Activated T-cell treated with anti-CD3 and anti-CD28 coated beads, Interleukin-2, amount 50 U/mL, for 72 hours (primary cell): ENCODE results near the gene PUM2. TPM values are rescaled to one million over a fixed set of nuclear protein-coding genes. Genes with fewer than 3 reads are reported as not detected.
"Not testable (repeated sequence)": the region's sequence is repeated elsewhere in the genome, so short reads cannot be mapped to it uniquely, and the experiment has no call there.

Experiments used
- ATAC-seq, 2 donors: fragments of 150-1000 bp; cut with Tn5 transposase; replicated peaks in 1 of 2; 2 replicates each; pipeline ENCODE4 v1.10.0; 2021; ENCODE audit warnings: moderate library complexity in 2 of 2, mild to moderate bottlenecking in 1 of 2
- DNase-seq, 2 donors: peaks; one replicate each; pipeline ENCODE4 v3.0.0; 2021 to 2022; ENCODE audit warnings: mixed read lengths in 1 of 2
- H3K27ac Mint-ChIP-seq: one replicate; pipeline ENCODE4 v1.8.0; 2022; ENCODE audit warnings: mild to moderate bottlenecking, moderate library complexity, mixed read lengths
- H3K27me3 Mint-ChIP-seq: one replicate; pipeline ENCODE4 v1.8.0; 2022; ENCODE audit warnings: low read depth, mixed read lengths
- H3K36me3 Mint-ChIP-seq, 2 donors: one replicate each; pipeline ENCODE4 v1.8.0; 2022; ENCODE audit warnings: mixed read lengths in 2 of 2, mild to moderate bottlenecking in 1 of 2; ENCODE audit not compliant: insufficient read depth in 2 of 2
- H3K4me1 Mint-ChIP-seq: one replicate; pipeline ENCODE4 v1.8.0; 2022; ENCODE audit warnings: low read depth, mixed read lengths
- H3K4me3 Mint-ChIP-seq, 2 donors: one replicate each; pipeline ENCODE4 v1.8.0; 2022; ENCODE audit warnings: mild to moderate bottlenecking in 2 of 2, mixed read lengths in 2 of 2, moderate library complexity in 2 of 2
- H3K9me3 Mint-ChIP-seq, 2 donors: one replicate each; pipeline ENCODE4 v1.8.0; 2022; ENCODE audit warnings: mixed read lengths in 2 of 2
- total RNA-seq, 2 donors: library from RNA; stranded (reverse); gene quantifications; one replicate each; pipeline ENCODE4 v1.2.3, GENCODE V29; 2022

Gene PUM2
- total RNA-seq, 2 donors from 2014 or later, result 109 to 113 TPM

GRCh38 chr2:20381457-20381856, 30.8 kb upstream of the PUM2 start:
- no peaks in the 10 kb centered on the region for H3K4me1 Mint-ChIP-seq
- peaks cover 21% of the 10 kb centered on the region for H3K27me3 Mint-ChIP-seq
- H3K27ac Mint-ChIP-seq, result no peak overlapping the region
- no peaks in the 10 kb centered on the region for H3K36me3 Mint-ChIP-seq
- ATAC-seq, result no peak
- no peak overlapping the region for H3K4me3 Mint-ChIP-seq
- no peak for DNase-seq
- H3K9me3 Mint-ChIP-seq, result no peaks in the 10 kb centered on the region

- Mint-ChIP-seq H3K36me3 (no peaks in the 10 kb centered on the region), H3K27ac (no peak overlapping the region), H3K4me3 (no peak overlapping the region), H3K27me3 (peaks cover 21% of the 10 kb centered on the region), H3K4me1 (no peaks in the 10 kb centered on the region), H3K9me3 (no peaks in the 10 kb centered on the region)
- ATAC-seq, result peak; percentile 30 to 47
- no peak for DNase-seq
These were observed 28.4 kb upstream of the PUM2 start for GRCh38 chr2:20378891-20379519.

GRCh38 chr2:20378341-20378740, 27.7 kb upstream of the PUM2 start:
- H3K27me3 Mint-ChIP-seq, result peaks cover 21% of the 10 kb centered on the region
- H3K36me3 Mint-ChIP-seq, result no peaks in the 10 kb centered on the region
- no peaks in the 10 kb centered on the region for H3K4me1 Mint-ChIP-seq
- no peaks in the 10 kb centered on the region for H3K9me3 Mint-ChIP-seq
- DNase-seq (no peak), ATAC-seq (no peak)
- no peak overlapping the region for H3K27ac Mint-ChIP-seq
- H3K4me3 Mint-ChIP-seq, result no peak overlapping the region

GRCh38 chr2:20377741-20378140, 27.1 kb upstream of the PUM2 start:
- no peaks in the 10 kb centered on the region for H3K36me3 Mint-ChIP-seq
- ATAC-seq, result no peak
- H3K27ac Mint-ChIP-seq, result no peak overlapping the region
- H3K4me3 Mint-ChIP-seq, result no peak overlapping the region
- DNase-seq, result no peak
- peaks cover 21% of the 10 kb centered on the region for H3K27me3 Mint-ChIP-seq
- H3K4me1 Mint-ChIP-seq, result no peaks in the 10 kb centered on the region
- no peaks in the 10 kb centered on the region for H3K9me3 Mint-ChIP-seq

GRCh38 chr2:20374982-20375381, 24.3 kb upstream of the PUM2 start:
- H3K36me3 Mint-ChIP-seq, H3K4me3 Mint-ChIP-seq, H3K4me1 Mint-ChIP-seq, H3K9me3 Mint-ChIP-seq, DNase-seq, H3K27ac Mint-ChIP-seq, ATAC-seq: not testable (repeated sequence)
- H3K27me3 Mint-ChIP-seq, result peaks cover 33% of the 10 kb centered on the region

GRCh38 chr2:20372896-20373640, 22.4 kb upstream of the PUM2 start:
- DNase-seq (no peak), ATAC-seq (no peak)
- Mint-ChIP-seq H3K4me1 (no peaks in the 10 kb centered on the region), H3K36me3 (peaks cover 4 to 7% of the 10 kb centered on the region in 2 donors), H3K27me3 (peaks cover 40% of the 10 kb centered on the region), H3K4me3 (no peak overlapping the region), H3K9me3 (peaks cover 3% of the 10 kb centered on the region in 2 donors), H3K27ac (no peak overlapping the region)

GRCh38 chr2:20371323-20372025, 20.8 kb upstream of the PUM2 start:
- Mint-ChIP-seq H3K9me3 (peaks cover 3 to 5% of the 10 kb centered on the region in 2 donors), H3K4me3 (no peak overlapping the region), H3K4me1 (peaks cover 10% of the 10 kb centered on the region), H3K27ac (no peak overlapping the region), H3K36me3 (peaks cover 11 to 13% of the 10 kb centered on the region in 2 donors), H3K27me3 (peaks cover 31% of the 10 kb centered on the region)
- DNase-seq (no peak), ATAC-seq (no peak)

GRCh38 chr2:20370191-20370590, 19.5 kb upstream of the PUM2 start:
- Mint-ChIP-seq H3K27ac (no peak overlapping the region), H3K4me3 (no peak overlapping the region)

GRCh38 chr2:20369366-20369765, 18.7 kb upstream of the PUM2 start:
- ATAC-seq, result no peak
- no peak overlapping the region for H3K27ac Mint-ChIP-seq
- no peak for DNase-seq
- peaks cover 28% of the 10 kb centered on the region for H3K4me1 Mint-ChIP-seq
- no peak overlapping the region for H3K4me3 Mint-ChIP-seq
- peaks cover 31% of the 10 kb centered on the region for H3K27me3 Mint-ChIP-seq
- peaks cover 13 to 14% of the 10 kb centered on the region in 2 donors for H3K36me3 Mint-ChIP-seq
- peaks cover 3 to 5% of the 10 kb centered on the region in 2 donors for H3K9me3 Mint-ChIP-seq

More at GRCh38 chr2:20370191-20370590, 19.5 kb upstream of the PUM2 start:
- Mint-ChIP-seq H3K27me3 (peaks cover 31% of the 10 kb centered on the region), H3K36me3 (peaks cover 13 to 14% of the 10 kb centered on the region in 2 donors), H3K9me3 (peaks cover 3 to 5% of the 10 kb centered on the region in 2 donors), H3K4me1 (peaks cover 23% of the 10 kb centered on the region)
- ATAC-seq, result no peak
- no peak for DNase-seq

- ATAC-seq (no peak), DNase-seq (no peak)
- H3K27ac Mint-ChIP-seq, result no peak overlapping the region
- H3K36me3 Mint-ChIP-seq, result peaks cover 13 to 14% of the 10 kb centered on the region in 2 donors
- H3K4me1 Mint-ChIP-seq, result peaks cover 28% of the 10 kb centered on the region
- H3K9me3 Mint-ChIP-seq, result peaks cover 3 to 5% of the 10 kb centered on the region in 2 donors
- H3K27me3 Mint-ChIP-seq, result peaks cover 31% of the 10 kb centered on the region
- no peak overlapping the region for H3K4me3 Mint-ChIP-seq
These were observed 18.1 kb upstream of the PUM2 start for GRCh38 chr2:20368706-20369105.

- not testable (repeated sequence) for ATAC-seq
These were observed 17.3 kb upstream of the PUM2 start for GRCh38 chr2:20367929-20368328.

GRCh38 chr2:20366672-20367116, 16.1 kb upstream of the PUM2 start:
- Mint-ChIP-seq H3K27ac (peak overlapping the region; percentile 51), H3K27me3 (peaks cover 30% of the 10 kb centered on the region), H3K4me3 (peak overlapping the region in 1 of 2 donors; percentile 21), H3K4me1 (peaks cover 32% of the 10 kb centered on the region), H3K36me3 (peaks cover 14% of the 10 kb centered on the region in 2 donors), H3K9me3 (peaks cover 3 to 5% of the 10 kb centered on the region in 2 donors)
- peak; percentile 45 to 69 for DNase-seq
- ATAC-seq, result peak; percentile 76 to 81

More at GRCh38 chr2:20367929-20368328, 17.3 kb upstream of the PUM2 start:
- H3K9me3 Mint-ChIP-seq, H3K27ac Mint-ChIP-seq, DNase-seq, H3K4me3 Mint-ChIP-seq: not testable (repeated sequence)
- Mint-ChIP-seq H3K36me3 (peaks cover 13 to 14% of the 10 kb centered on the region in 2 donors), H3K27me3 (peaks cover 31% of the 10 kb centered on the region), H3K4me1 (peaks cover 28% of the 10 kb centered on the region)
